Endothelial cell of umbilical vein (primary cell): Measurements from ENCODE around the gene DSP. TPM values are rescaled to one million over a fixed set of nuclear protein-coding genes. Genes with fewer than 3 reads are reported as not detected.

ENCODE experiments used
- BruUV-seq: library from RNA; stranded (reverse); fragments of 400-500 nt; replicated peaks from 2 replicates; lab custom pipeline; 2021; lab: Mats Ljungman, UMichigan
- CTCF ChIA-PET: fragments of 300-600, 350-600 bp; sonication (Branson Sonifier 250); formaldehyde crosslinking; loops from one replicate; lab custom pipeline; 2021; ENCODE audit warnings: antibody characterized with exemption, inconsistent platforms; lab: Charles Lee
- POLR2A ChIA-PET: fragments of 300-600, 350-600 bp; sonication (Branson Sonifier 250); formaldehyde crosslinking; loops from one replicate; lab custom pipeline; 2021; ENCODE audit warnings: antibody characterized with exemption, inconsistent platforms; lab: Charles Lee
- DNase-seq: peaks from one replicate; pipeline ENCODE4 v3.0.0-alpha.2; 2011; ENCODE audit warnings: low read depth, low spot score
- FAIRE-seq: peaks from 2 replicates; lab custom pipeline; 2011; peaks lifted over from hg19 to GRCh38; lab: Jason Lieb, UNC
- H2AFZ ChIP-seq: 2 replicates; pipeline ENCODE4 v1.6.0; 2012; ENCODE audit warnings: low read depth, low read length, control low read depth, inconsistent platforms
- H3K27ac ChIP-seq: 2 replicates; pipeline ENCODE4 v1.5.1; 2011; ENCODE audit warnings: low read depth, mild to moderate bottlenecking, control low read depth, low read length, moderate library complexity; ENCODE audit not compliant: insufficient read depth
- H3K27me3 ChIP-seq, 2 experiments: 2 replicates each; pipeline versions ENCODE4 v1.6.0 to v1.6.1; 2011; ENCODE audit warnings: low read length in 2 of 2, mixed read lengths in 1 of 2; ENCODE audit not compliant: control insufficient read depth in 2 of 2, insufficient read depth in 2 of 2
- H3K36me3 ChIP-seq, 2 experiments: 2 replicates in 1 of 2; 3 replicates in 1 of 2; pipeline ENCODE4 v1.5.1; 2011; ENCODE audit warnings: low read length in 2 of 2, mild to moderate bottlenecking in 1 of 2, moderate library complexity in 1 of 2; ENCODE audit not compliant: control insufficient read depth in 2 of 2, insufficient read depth in 2 of 2; ENCODE audit errors: extremely low read depth in 1 of 2
- H3K4me1 ChIP-seq: 3 replicates; pipeline ENCODE4 v1.5.1; 2011; ENCODE audit warnings: mild to moderate bottlenecking, low read length; ENCODE audit not compliant: control insufficient read depth, insufficient read depth; ENCODE audit errors: extremely low read depth
- H3K4me2 ChIP-seq: 2 replicates; pipeline ENCODE4 v1.6.1; 2011; ENCODE audit warnings: low read length, control low read depth, mixed read lengths; ENCODE audit not compliant: insufficient read depth
- H3K4me3 ChIP-seq, 3 experiments: fragments of 200-600 bp in 1 of 3; sonication (generic), shearing (Covaris generic) in 1 of 3; replicated peaks in 1 of 3; 2 replicates each; pipeline ENCODE4 v1.5.1; 2011 to 2016; ENCODE audit warnings: control low read depth in 3 of 3, low read length in 3 of 3, mild to moderate bottlenecking in 2 of 3, inconsistent platforms in 1 of 3, low read depth in 1 of 3, moderate library complexity in 1 of 3; ENCODE audit not compliant: insufficient read depth in 1 of 3
- H3K79me2 ChIP-seq: 2 replicates; pipeline ENCODE4 v1.6.0; 2012; ENCODE audit warnings: low read length, inconsistent platforms; ENCODE audit not compliant: control insufficient read depth, insufficient read depth
- H3K9ac ChIP-seq: replicated peaks from 2 replicates; pipeline ENCODE3; 2011; ENCODE audit warnings: low read length, control low read depth; ENCODE audit not compliant: insufficient read depth; ENCODE audit errors: extremely low read depth
- H3K9me1 ChIP-seq: replicated peaks from 3 replicates; pipeline ENCODE4 v1.6.0; 2011; ENCODE audit warnings: mild to moderate bottlenecking, low read length; ENCODE audit not compliant: control insufficient read depth, insufficient read depth; ENCODE audit errors: extremely low read depth
- H3K9me3 ChIP-seq: replicated peaks from 2 replicates; pipeline ENCODE4 v1.5.1; 2012; ENCODE audit warnings: low read length, inconsistent platforms; ENCODE audit not compliant: control insufficient read depth, insufficient read depth
- H4K20me1 ChIP-seq: replicated peaks from 2 replicates; pipeline ENCODE3; 2011; ENCODE audit warnings: mild to moderate bottlenecking, low read length; ENCODE audit not compliant: control insufficient read depth, insufficient read depth; ENCODE audit errors: extremely low read depth
- EZH2 ChIP-seq: IDR thresholded peaks from 2 replicates; pipeline ENCODE4 v1.6.1; 2012; ENCODE audit warnings: borderline replicate concordance, low read depth, mild to moderate bottlenecking, moderate library complexity, low read length, inconsistent platforms; ENCODE audit not compliant: severe bottlenecking
- FOS ChIP-seq: IDR thresholded peaks from 2 replicates; pipeline ENCODE4 v1.6.1; 2011; ENCODE audit warnings: mild to moderate bottlenecking, low read length, moderate library complexity, borderline replicate concordance; ENCODE audit not compliant: insufficient read depth
- GATA2 ChIP-seq: IDR thresholded peaks from 2 replicates; pipeline ENCODE4 v1.7.0; 2011; ENCODE audit warnings: low read depth, mild to moderate bottlenecking, moderate library complexity, mixed read lengths, low read length; ENCODE audit not compliant: insufficient read length, insufficient read depth
- JUN ChIP-seq: IDR thresholded peaks from 2 replicates; pipeline ENCODE4 v1.6.1; 2011; ENCODE audit warnings: borderline replicate concordance, low read depth; ENCODE audit not compliant: insufficient read length, insufficient read depth
- MYC ChIP-seq: IDR thresholded peaks from one replicate; pipeline ENCODE4 v1.6.1; 2011; ENCODE audit warnings: mild to moderate bottlenecking, low read depth, low read length
- POLR2A ChIP-seq: IDR thresholded peaks from 2 replicates; pipeline ENCODE4 v1.6.1; 2012; ENCODE audit warnings: low read depth, mild to moderate bottlenecking, control low read depth, low read length
- POLR2AphosphoS5 ChIP-seq: IDR thresholded peaks from 2 replicates; pipeline ENCODE4 v1.6.1; 2012; ENCODE audit warnings: low read depth, mild to moderate bottlenecking, control low read depth, low read length, moderate library complexity; ENCODE audit not compliant: insufficient read depth
- dilution Hi-C: fragments of 300-500 bp; cut with MboI; formaldehyde crosslinking; loops from one replicate; pipeline ENCODE4 v1.15.0; 2019; ENCODE audit warnings: low sequenced_read_pairs; ENCODE audit not compliant: extremely low pct_ligation_motif_present
- intact Hi-C: fragments of 100-400 bp; cut with micrococcal nuclease; formaldehyde crosslinking; loops from one replicate; pipeline ENCODE4 v1.10.0; 2022
- polyA plus RNA-seq, 4 experiments: library from polyadenylated mRNA; depleted of rRNA in 3 of 4; stranded (reverse) in 3 of 4; unstranded in 1 of 4; fragments of >200 nt; gene quantifications; 2 replicates each; pipeline versions ENCODE4 v1.2.1 to v1.2.3, GENCODE V29; 2011 to 2012; ENCODE audit warnings: missing spikeins in 1 of 4
- total RNA-seq: library from RNA; stranded (reverse); gene quantifications from 2 replicates; pipeline ENCODE4 v1.2.3, GENCODE V29; 2021
- TF ChIP-seq, protein P1 (sequence below), 2 donors: IDR thresholded peaks; 1 replicate in 1 of 2; 2 replicates in 1 of 2; pipeline ENCODE4 v1.5.1; 2011; ENCODE audit warnings: low read length in 2 of 2, mild to moderate bottlenecking in 2 of 2, moderate library complexity in 2 of 2, control low read depth in 1 of 2, inconsistent platforms in 1 of 2, low read depth in 1 of 2; ENCODE audit not compliant: insufficient read depth in 1 of 2; ENCODE audit errors: extremely low read depth in 1 of 2
- TF ChIP-seq, protein P2 (sequence below): IDR thresholded peaks from 2 replicates; pipeline ENCODE4 v1.6.1; 2011; ENCODE audit not compliant: insufficient read depth, insufficient read length

DSP gene
- total and polyA plus RNA-seq, 2 donors (not counting 3 experiments of a cell fraction or from before 2014, with no cell fraction given) = 0.03 to 0.77 TPM

DNA sequence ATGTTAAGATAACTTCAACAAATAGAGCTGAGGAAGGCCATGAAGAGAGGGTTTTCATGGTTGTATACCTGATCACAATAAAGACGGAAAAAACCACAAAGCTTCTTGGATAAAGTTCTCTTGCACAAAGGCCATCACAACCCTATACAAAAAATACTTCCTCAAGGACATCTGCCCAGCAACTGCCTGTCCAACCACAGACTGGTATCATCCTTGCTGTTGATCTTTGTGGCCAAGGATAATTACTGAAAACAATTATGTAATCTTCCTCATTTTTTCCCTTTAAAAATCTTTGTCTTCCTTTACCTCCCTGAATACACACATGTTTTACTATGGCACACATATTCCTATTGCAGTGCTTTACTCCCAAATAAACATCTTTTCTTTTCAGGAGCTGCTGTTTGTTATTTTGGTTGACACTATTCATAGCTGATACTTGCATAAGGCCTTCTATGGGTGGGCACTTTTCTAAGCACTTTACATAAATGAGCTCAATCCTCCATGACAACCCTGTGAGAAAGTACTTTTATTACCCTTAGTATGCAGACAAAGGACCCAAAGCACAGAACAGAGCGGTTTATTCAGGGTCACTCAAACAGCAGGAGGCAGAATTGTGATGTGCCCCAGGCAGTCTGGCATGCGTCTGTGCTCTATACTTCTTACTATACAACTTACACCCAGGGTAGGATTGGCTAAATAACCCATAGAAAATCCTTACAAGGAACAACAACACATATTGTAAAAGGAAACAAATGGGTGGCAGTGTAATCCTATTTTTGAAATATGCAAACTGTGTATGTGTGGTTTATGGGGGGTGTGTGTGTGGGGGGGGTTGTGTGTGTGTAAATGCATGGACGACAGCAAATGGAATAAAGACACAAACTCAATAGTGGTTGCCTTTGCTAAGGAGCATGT lies 83.6 kb downstream of the DSP start:
- no peaks in the 10 kb centered on the region for H3K4me1 ChIP-seq
- H3K79me2 ChIP-seq = no peaks in the 10 kb centered on the region
- no TSS peak for BruUV-seq
- no peaks in the 10 kb centered on the region for H3K9me1 ChIP-seq
- no peak overlapping the region for H3K4me2 ChIP-seq
- no peak overlapping the region for H3K4me3 ChIP-seq
- dilution Hi-C loops (no loop called here), intact Hi-C loops (no loop called here)
- FAIRE-seq = peak; percentile 8
- no peak overlapping the region for H3K27ac ChIP-seq
- H3K9ac ChIP-seq = no peak overlapping the region
- no peak overlapping the region for H2AFZ ChIP-seq
- POLR2A ChIA-PET = no interaction called here
- H3K27me3 ChIP-seq = peaks cover 3 to 4% of the 10 kb centered on the region in 2 experiments
- TF ChIP-seq, protein P1, sequence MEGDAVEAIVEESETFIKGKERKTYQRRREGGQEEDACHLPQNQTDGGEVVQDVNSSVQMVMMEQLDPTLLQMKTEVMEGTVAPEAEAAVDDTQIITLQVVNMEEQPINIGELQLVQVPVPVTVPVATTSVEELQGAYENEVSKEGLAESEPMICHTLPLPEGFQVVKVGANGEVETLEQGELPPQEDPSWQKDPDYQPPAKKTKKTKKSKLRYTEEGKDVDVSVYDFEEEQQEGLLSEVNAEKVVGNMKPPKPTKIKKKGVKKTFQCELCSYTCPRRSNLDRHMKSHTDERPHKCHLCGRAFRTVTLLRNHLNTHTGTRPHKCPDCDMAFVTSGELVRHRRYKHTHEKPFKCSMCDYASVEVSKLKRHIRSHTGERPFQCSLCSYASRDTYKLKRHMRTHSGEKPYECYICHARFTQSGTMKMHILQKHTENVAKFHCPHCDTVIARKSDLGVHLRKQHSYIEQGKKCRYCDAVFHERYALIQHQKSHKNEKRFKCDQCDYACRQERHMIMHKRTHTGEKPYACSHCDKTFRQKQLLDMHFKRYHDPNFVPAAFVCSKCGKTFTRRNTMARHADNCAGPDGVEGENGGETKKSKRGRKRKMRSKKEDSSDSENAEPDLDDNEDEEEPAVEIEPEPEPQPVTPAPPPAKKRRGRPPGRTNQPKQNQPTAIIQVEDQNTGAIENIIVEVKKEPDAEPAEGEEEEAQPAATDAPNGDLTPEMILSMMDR (IDR thresholded peaks at IDR 0.05; ENCODE audit: extremely low read depth in 1 of 2, insufficient read depth in 1 of 2, low read depth in 1 of 2, low read length in 2 of 2) = peak in 1 of 2 donors; percentile 1
- TF ChIP-seq GATA2 = no peak
- H3K9me3 ChIP-seq = no peaks in the 10 kb centered on the region
- H3K36me3 ChIP-seq = no peaks in the 10 kb centered on the region
- H4K20me1 ChIP-seq = no peaks in the 10 kb centered on the region
- DNase-seq = peak; percentile 5
- CTCF ChIA-PET = interaction anchor here (1.4 kb wide), 1 partner anchor 10 kb away, joined by 11 read pairs; no protein-coding TSS in a partner anchor

DNA sequence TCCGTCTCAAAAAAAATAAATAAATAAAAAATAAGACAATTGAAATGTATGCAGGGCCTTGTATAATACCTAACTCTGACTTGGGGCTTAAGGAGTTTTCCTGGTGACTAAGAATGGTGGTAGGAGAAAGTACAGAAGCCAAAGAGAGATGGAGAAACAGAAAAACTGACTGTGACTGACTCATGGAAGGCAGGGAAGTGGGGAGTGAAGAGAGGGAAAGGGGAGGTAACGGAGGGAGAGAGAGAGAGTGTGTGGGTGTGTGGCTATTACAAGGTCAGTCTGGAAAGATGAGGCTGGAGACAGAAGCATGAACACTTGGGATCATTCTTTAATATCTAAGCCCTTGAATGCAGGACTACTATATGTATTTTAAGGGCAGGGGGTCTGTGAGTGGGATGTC lies 87.0 kb downstream of the DSP start:
- intact Hi-C loops (no loop called here), dilution Hi-C loops (no loop called here)
- peaks cover 3 to 11% of the 10 kb centered on the region in 2 experiments for H3K27me3 ChIP-seq
- H4K20me1 ChIP-seq = no peaks in the 10 kb centered on the region
- TF ChIP-seq MYC = no peak
- TF ChIP-seq EZH2 = no peak
- no peak for TF ChIP-seq POLR2AphosphoS5
- no peak for TF ChIP-seq GATA2
- TF ChIP-seq FOS = no peak
- TF ChIP-seq, protein P2, sequence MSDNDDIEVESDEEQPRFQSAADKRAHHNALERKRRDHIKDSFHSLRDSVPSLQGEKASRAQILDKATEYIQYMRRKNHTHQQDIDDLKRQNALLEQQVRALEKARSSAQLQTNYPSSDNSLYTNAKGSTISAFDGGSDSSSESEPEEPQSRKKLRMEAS = no peak
- no peak for TF ChIP-seq POLR2A
- no peak for TF ChIP-seq JUN
- H3K36me3 ChIP-seq = no peaks in the 10 kb centered on the region
- no peaks in the 10 kb centered on the region for H3K4me1 ChIP-seq
- H2AFZ ChIP-seq = no peak overlapping the region
- ChIA-PET CTCF (no interaction called here), POLR2A (no interaction called here)
- DNase-seq (no peak), FAIRE-seq (no peak)
- no peak overlapping the region for H3K9ac ChIP-seq
- no peak overlapping the region for H3K4me3 ChIP-seq
- H3K79me2 ChIP-seq = no peaks in the 10 kb centered on the region
- no peak overlapping the region for H3K27ac ChIP-seq
- no TSS peak for BruUV-seq
- no peak overlapping the region for H3K4me2 ChIP-seq
- no peaks in the 10 kb centered on the region for H3K9me3 ChIP-seq
- H3K9me1 ChIP-seq = no peaks in the 10 kb centered on the region
